A673 (cell line): Measurements from ENCODE around the gene CIAO3. TPM values are rescaled to one million over a fixed set of nuclear protein-coding genes. Genes with fewer than 3 reads are reported as not detected.

Source experiments
- BruUV-seq: library from RNA; stranded (reverse); fragments of 400-500 nt; replicated peaks from 2 replicates; lab custom pipeline; 2021; lab: Mats Ljungman, UMichigan
- CTCF ChIA-PET: fragments of 300-600 bp; sonication (Branson Sonifier 250); formaldehyde crosslinking; loops from one replicate; lab custom pipeline; 2022; ENCODE audit warnings: antibody characterized with exemption; lab: Charles Lee
- POLR2A ChIA-PET: fragments of 300-600 bp; sonication (Branson Sonifier 250); formaldehyde crosslinking; loops from one replicate; lab custom pipeline; 2022; ENCODE audit warnings: antibody characterized with exemption; ENCODE audit not compliant: low non-redundant PET; lab: Charles Lee
- DNase-seq: peaks from one replicate; pipeline ENCODE4 v3.0.0-alpha.2; 2015; ENCODE audit warnings: low spot score
- H3K27ac ChIP-seq: fragments of 200-600 bp; sonication (generic); 2 replicates; pipeline ENCODE4 v1.5.1; 2016; ENCODE audit warnings: mixed run types, low read depth, mild to moderate bottlenecking, mixed read lengths, antibody characterized with exemption, low read length; ENCODE audit not compliant: poor library complexity, severe bottlenecking
- H3K27me3 ChIP-seq: fragments of 200-600 bp; sonication (generic); replicated peaks from 2 replicates; pipeline ENCODE4 v1.6.1; 2017; ENCODE audit warnings: mixed run types, low read depth, mild to moderate bottlenecking, mixed read lengths, antibody characterized with exemption, low read length; ENCODE audit not compliant: insufficient read depth, poor library complexity
- H3K36me3 ChIP-seq: fragments of 200-600 bp; sonication (generic); 2 replicates; pipeline ENCODE4 v1.6.1; 2016; ENCODE audit warnings: mixed run types, mild to moderate bottlenecking, mixed read lengths, antibody characterized with exemption, low read length; ENCODE audit not compliant: insufficient read depth, poor library complexity, severe bottlenecking
- H3K4me1 ChIP-seq: fragments of 200-600 bp; sonication (generic); 2 replicates; pipeline ENCODE4 v1.6.1; 2017; ENCODE audit warnings: mixed run types, mild to moderate bottlenecking, mixed read lengths, antibody characterized with exemption, low read length; ENCODE audit not compliant: insufficient read depth, poor library complexity, severe bottlenecking
- H3K4me3 ChIP-seq: fragments of 200-600 bp; sonication (generic); 2 replicates; pipeline ENCODE4 v1.5.1; 2016; ENCODE audit warnings: low read depth, mixed run types, mild to moderate bottlenecking, mixed read lengths, low read length; ENCODE audit not compliant: poor library complexity, severe bottlenecking
- H3K9me3 ChIP-seq: fragments of 200-600 bp; sonication (generic); 2 replicates; pipeline ENCODE4 v1.6.1; 2016; ENCODE audit warnings: mixed run types, low read depth, mild to moderate bottlenecking, mixed read lengths, antibody characterized with exemption, low read length; ENCODE audit not compliant: poor library complexity, severe bottlenecking
- EZH2 ChIP-seq: fragments of 200-600 bp; sonication (generic); IDR thresholded peaks from 2 replicates; pipeline ENCODE4 v1.6.1; 2017; ENCODE audit warnings: borderline replicate concordance, low read depth, mild to moderate bottlenecking, mixed read lengths, antibody characterized with exemption, low read length; ENCODE audit not compliant: poor library complexity, severe bottlenecking
- intact Hi-C: fragments of 100-400 bp; cut with micrococcal nuclease; formaldehyde crosslinking; loops from one replicate; pipeline ENCODE4 v1.10.0; 2022; ENCODE audit not compliant: unreplicated experiment
- total RNA-seq: library from RNA; stranded (reverse); gene quantifications from 2 replicates; pipeline ENCODE4 v1.2.3, GENCODE V29; 2021
- TF ChIP-seq, protein P1 (sequence below): fragments of 300-800, 200-600 bp; sonication (generic); conservative IDR thresholded peaks from 2 replicates; pipeline ENCODE4 v1.5.1; 2017; ENCODE audit warnings: low read depth, mild to moderate bottlenecking, antibody characterized with exemption, low read length, moderate library complexity, mixed read lengths

Gene CIAO3
- total RNA-seq, 1 experiment from 2014 or later = 48.4 TPM

DNA sequence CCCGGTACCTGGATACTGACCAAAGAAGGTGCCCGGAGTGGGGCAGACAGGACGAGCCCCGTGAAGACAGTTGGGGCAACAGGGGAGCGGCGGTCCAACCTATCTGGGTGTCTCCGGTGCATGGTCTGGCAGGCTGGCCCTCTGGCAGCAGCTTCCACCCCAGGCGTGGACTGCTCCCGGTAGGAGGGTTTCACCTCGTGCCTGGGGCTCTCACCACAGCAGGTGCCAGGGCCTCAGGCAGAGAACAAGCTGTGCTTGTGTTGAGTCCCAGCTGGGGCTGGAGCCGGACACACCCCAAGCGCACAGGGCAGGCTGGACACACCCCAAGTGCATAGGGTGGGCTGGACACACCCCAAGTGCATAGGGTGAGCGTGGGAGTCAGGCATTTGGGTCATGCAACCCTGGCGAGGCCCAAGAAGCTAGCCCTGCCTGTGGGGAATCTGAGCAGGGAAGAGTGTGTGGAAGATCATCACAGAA is 33.7 kb downstream of the CIAO3 start:
- H3K36me3 ChIP-seq = no peaks in the 10 kb centered on the region
- no peak for DNase-seq
- no peak overlapping the region for H3K27ac ChIP-seq
- H3K4me1 ChIP-seq = no peaks in the 10 kb centered on the region
- intact Hi-C loops = no loop called here
- ChIA-PET CTCF (interaction anchor here (0.5 kb wide), 1 partner anchor 130 kb away, joined by 4 read pairs; no protein-coding TSS in a partner anchor), POLR2A (no interaction called here)
- peaks cover 51% of the 10 kb centered on the region for H3K27me3 ChIP-seq
- no TSS peak for BruUV-seq
- TF ChIP-seq EZH2 = no peak
- TF ChIP-seq, protein P1, sequence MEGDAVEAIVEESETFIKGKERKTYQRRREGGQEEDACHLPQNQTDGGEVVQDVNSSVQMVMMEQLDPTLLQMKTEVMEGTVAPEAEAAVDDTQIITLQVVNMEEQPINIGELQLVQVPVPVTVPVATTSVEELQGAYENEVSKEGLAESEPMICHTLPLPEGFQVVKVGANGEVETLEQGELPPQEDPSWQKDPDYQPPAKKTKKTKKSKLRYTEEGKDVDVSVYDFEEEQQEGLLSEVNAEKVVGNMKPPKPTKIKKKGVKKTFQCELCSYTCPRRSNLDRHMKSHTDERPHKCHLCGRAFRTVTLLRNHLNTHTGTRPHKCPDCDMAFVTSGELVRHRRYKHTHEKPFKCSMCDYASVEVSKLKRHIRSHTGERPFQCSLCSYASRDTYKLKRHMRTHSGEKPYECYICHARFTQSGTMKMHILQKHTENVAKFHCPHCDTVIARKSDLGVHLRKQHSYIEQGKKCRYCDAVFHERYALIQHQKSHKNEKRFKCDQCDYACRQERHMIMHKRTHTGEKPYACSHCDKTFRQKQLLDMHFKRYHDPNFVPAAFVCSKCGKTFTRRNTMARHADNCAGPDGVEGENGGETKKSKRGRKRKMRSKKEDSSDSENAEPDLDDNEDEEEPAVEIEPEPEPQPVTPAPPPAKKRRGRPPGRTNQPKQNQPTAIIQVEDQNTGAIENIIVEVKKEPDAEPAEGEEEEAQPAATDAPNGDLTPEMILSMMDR = no peak
- no peaks in the 10 kb centered on the region for H3K9me3 ChIP-seq
- no peak overlapping the region for H3K4me3 ChIP-seq

DNA sequence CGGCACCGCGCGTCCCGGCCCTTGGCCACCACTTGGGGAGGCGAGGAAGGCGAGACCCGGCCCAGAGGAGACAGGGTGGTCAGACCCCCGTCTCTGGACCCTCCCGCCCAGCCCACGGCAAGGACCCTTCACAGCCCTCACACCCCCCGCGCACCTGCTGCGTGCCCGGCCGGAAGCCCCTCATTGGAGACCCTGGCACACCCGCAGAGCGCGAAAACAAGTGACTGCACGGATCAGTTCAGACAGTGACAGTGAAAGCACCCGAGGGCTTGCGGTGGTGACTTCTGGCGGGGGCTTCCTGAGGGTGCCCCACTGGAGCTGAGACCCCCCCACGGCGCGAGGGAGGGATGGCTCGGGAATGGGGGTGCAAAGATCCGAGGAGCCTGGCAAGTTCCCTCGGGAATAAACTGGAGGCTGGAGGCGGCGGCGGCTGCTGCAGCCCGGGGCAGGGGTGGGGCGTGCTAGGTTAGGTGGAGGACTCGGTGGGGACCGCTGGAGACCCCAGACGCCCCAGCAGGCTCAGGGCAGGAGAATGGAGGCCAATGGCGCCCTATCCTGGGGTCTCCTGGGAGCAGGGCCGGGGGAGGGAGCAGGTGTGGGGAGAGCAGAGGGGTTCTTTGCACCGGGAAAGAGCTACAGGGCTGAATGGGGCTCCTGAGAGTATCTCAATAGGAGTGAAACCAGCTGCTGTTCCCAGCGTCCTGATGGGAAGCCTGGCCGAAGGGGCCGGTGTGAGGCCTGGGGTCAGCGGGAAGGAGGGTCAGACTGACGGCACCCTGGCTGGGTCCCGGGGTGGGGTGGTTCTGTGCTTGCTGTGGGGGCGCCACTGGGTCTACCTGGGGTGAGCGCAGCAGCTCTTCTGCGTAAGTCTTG is 34.4 kb downstream of the CIAO3 start:
- intact Hi-C loops = no loop called here
- H3K36me3 ChIP-seq = no peaks in the 10 kb centered on the region
- peak overlapping the region; percentile 23 for H3K4me3 ChIP-seq

DNA sequence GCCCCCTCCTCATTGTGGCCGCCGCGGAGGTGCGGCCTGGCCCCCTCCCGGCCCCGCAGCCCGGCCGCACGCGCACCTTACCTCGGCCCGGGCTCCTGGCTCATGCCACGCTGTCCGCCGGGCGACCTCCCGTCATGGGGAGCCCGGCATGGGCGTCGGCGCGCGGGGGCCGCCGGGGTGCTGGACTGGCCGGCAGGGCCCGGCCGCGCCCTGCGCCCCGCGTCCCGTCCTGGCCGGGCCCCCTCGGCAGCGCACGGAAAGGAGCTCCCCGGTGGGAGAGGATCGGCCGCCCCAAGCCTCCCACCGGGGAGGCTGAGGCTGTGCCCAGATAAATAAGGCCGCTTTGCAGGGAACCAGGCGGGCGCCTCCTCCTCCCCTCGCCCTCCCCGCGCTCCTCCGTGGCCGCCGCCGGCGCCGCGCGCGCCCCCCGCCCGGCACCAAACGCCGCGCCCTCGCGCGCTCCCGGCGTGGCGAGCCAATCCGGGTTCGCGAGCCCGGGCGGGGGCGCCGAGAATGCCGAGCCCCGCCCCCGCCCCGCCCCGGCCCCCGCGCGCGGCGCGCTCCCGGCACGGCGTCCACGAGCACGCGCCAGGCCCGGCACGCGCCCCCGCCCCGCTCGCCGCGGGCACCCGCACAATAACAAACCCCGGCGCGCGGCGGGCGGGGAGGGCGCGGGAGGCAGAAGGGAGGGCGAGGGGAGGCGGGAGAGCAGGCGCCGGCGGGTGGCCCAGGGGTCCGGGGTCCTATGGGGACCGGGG is 35.2 kb downstream of the CIAO3 start, which contains the start of gene FBXL16:
TSS of gene FBXL16 (minus strand) at position 371 of the 758 bp plus-strand sequence. CDS start 8,396 bp downstream, outside the sequence.
- CTCF ChIA-PET = no interaction called here
- Histone ChIP-seq H3K36me3 (no peaks in the 10 kb centered on the region), H3K27ac (no peak within 1 kb of the TSS), H3K9me3 (no peaks in the 10 kb centered on the region), H3K4me3 (peak within 1 kb of the TSS; percentile 36), H3K4me1 (no peaks in the 10 kb centered on the region), H3K27me3 (peaks cover 66% of the 10 kb centered on the region)
- POLR2A ChIA-PET = no interaction called here
- intact Hi-C loops = no loop called here
- BruUV-seq = no TSS peak
- TF ChIP-seq EZH2 = no peak
- TF ChIP-seq, protein P1 = no peak
- DNase-seq = peak; percentile 73

More for the DNA sequence above, 34.4 kb downstream of the CIAO3 start:
- no peak overlapping the region for H3K27ac ChIP-seq
- no peak for DNase-seq
- TF ChIP-seq, protein P1 = no peak
- TF ChIP-seq EZH2 = peak; percentile 7
- ChIA-PET POLR2A (no interaction called here), CTCF (no interaction called here)
- H3K4me1 ChIP-seq = no peaks in the 10 kb centered on the region
- no peaks in the 10 kb centered on the region for H3K9me3 ChIP-seq
- BruUV-seq = no TSS peak
- peaks cover 58% of the 10 kb centered on the region for H3K27me3 ChIP-seq
